Activated T-cell treated with anti-CD3 and anti-CD28 coated beads for 48 hours (primary cell): ENCODE results near the gene AGRN.
A peak's percentile ranks its signal among the peaks of the same experiment; 100 is the strongest.
"Not testable (repeated sequence)": the region's sequence is repeated elsewhere in the genome, so short reads cannot be mapped to it uniquely, and the experiment has no call there.

Experiments
- DNase-seq: peaks from one replicate; pipeline ENCODE4 v3.0.0-alpha.2; 2020; ENCODE audit warnings: low read depth

The AGRN gene

DNA sequence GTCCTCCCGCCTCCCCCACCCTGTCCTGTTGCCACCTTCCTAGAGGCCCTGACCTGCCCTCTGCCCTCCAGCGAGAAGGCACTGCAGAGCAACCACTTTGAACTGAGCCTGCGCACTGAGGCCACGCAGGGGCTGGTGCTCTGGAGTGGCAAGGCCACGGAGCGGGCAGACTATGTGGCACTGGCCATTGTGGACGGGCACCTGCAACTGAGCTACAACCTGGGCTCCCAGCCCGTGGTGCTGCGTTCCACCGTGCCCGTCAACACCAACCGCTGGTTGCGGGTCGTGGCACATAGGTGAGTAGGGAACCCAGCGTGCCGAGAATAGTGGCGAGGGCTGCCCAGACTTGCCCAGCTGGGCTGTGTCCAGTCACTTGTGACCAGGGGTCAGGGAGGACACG, 33.8 kb downstream of the AGRN start:
- no peak for DNase-seq

GRCh38 chr1:1054099-1054700, 34.3 kb downstream of the AGRN start:
- no peak for DNase-seq

- DNase-seq = no peak
Measured at GRCh38 chr1:1054971-1055370, 35.1 kb downstream of the AGRN start.

DNA sequence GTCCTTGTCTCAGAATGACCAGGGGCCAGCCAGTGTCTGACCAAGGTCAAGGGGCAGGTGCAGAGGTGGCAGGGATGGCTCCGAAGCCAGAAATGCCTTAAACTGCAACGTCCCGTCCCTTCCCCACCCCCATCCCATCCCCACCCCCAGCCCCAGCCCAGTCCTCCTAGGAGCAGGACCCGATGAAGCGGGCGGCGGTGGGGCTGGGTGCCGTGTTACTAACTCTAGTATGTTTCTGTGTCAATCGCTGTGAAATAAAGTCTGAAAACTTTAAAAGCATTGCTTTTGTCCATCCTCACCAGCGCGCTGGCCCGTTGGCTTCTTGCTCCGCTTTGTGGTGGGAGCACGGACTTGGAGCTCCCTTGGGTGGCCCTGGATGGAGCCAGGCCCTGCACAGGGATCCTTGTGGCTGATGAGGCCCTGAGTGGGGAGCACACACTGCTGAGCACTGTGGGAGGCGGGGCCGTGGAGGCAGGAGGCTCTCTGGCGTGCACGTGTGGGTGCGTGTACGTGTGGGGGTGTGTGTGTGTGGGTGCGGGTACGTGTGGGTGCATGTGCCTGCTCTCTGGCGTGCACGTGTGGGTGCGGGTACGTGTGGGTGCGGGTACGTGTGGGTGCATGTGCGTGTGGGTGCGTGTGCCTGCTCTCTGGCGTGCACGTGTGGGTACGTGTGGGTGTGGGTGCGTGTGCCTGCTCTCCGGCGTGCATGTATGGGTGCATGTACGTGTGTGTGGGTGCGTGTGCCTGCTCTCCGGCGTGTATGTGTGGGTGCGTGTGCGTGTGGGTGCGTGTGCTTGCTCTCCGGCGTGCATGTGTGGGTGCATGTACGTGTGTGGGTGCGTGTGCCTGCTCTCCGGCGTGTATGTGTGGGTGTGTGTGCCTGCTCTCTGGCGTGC, 36.2 kb downstream of the AGRN start:
- no peak for DNase-seq

- DNase-seq = not testable (repeated sequence)
Measured at GRCh38 chr1:1057769-1058087, 37.8 kb downstream of the AGRN start.

GRCh38 chr1:1058088-1058905, 38.4 kb downstream of the AGRN start:
- DNase-seq = no peak

DNA sequence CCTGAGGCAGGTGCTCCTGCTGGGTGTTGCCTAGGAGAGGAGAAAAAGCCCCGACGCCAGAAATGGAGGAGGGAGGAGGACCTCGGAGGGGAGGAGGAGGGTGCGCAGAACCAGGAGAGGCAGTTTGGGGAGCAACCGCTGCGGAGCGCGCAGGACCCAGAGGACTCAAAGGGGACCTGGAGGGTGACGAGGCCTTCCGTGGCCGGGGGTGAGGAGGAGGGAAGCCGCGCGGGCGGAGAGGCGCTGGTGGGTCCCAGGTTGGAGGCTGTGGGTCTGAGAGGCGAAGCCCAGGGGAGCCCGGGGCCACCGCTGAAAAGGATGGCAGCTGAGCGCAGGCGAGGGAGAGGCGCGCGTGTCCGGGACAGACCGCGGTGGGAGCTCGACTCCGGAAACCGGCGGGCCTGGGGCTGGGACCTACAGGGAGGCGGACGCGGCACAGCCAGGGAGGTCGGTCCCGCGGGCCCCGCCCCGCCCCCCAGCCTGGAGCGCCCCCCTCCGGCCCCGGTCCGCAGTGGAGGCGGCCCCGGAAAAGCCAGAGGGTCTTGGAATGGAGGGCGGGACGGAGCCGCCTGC, 39.1 kb downstream of the AGRN start:
- peak; percentile 48 for DNase-seq

- DNase-seq = peak; percentile 93
Measured at GRCh38 chr1:1059494-1060280, 39.8 kb downstream of the AGRN start.

DNA sequence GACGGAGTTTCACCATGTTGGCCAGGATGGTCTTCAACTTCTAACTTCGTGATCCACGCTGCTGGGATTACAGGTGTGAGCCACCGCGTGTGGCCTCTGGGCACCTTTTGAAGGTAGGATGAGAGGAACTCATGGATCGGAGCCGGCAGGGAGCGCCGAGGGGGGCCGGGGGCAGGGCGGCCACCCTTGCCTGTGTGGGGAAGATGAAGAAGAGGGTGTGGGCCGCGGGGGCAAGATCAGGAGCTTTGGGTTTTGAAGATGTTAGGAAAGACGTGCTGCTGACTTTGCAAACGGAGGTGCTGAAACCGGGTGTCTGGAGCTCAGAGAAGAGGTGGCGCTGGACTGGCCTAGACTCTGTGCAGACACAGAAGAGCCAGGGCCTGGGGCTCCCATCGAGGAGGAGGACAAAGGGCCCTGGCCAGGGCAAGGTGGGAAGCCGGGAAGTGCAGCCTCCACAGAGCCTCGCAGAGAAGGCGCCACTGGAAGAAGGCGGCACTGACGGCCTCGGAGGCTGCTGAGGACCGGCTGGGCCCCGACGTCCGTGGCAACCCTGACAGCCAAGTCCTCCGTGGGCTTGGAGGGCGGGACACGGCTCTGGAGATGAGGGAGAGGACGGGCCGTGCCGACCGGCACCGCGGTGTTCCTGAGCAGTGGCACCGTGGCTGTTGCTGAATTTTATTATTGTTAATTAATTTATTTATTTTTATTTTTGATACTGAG, 40.5 kb downstream of the AGRN start:
- DNase-seq = no peak

DNA sequence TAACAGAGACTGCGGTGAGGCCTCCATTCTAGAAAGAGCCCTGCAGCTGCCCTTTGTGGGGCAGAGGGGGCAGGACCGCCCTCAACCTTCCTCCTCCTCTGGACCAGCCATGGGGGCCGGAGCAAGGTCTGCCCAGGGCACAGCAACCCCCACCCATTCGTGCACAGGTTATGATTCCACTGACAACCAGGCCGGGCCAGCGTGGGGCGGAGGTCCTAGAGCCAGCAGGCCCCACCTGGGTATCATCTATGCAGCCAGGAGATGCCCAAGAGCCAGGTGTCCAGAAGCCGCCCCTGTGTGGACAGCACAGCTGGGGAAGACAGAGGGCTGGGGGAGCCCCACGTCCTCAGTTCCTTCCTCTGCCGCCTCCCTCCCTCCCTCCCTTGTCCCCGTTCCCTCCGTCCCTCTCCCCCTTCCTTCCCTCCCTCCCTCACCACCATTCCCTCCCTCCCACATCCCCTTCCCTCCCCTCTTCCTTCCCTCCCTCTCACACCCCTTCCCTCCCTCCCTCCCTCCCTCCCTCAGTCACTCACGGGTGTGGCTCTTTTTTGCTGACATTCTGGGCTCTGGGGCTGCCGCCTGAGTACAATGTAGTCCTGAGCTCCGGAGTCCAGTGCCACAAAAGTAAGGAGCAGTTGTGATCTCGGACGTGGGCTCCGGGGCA, 41.9 kb downstream of the AGRN start:
- no peak for DNase-seq

GRCh38 chr1:1062348-1063163, 42.6 kb downstream of the AGRN start:
- no peak for DNase-seq

GRCh38 chr1:1063261-1063944, 43.5 kb downstream of the AGRN start:
- DNase-seq = no peak

DNA sequence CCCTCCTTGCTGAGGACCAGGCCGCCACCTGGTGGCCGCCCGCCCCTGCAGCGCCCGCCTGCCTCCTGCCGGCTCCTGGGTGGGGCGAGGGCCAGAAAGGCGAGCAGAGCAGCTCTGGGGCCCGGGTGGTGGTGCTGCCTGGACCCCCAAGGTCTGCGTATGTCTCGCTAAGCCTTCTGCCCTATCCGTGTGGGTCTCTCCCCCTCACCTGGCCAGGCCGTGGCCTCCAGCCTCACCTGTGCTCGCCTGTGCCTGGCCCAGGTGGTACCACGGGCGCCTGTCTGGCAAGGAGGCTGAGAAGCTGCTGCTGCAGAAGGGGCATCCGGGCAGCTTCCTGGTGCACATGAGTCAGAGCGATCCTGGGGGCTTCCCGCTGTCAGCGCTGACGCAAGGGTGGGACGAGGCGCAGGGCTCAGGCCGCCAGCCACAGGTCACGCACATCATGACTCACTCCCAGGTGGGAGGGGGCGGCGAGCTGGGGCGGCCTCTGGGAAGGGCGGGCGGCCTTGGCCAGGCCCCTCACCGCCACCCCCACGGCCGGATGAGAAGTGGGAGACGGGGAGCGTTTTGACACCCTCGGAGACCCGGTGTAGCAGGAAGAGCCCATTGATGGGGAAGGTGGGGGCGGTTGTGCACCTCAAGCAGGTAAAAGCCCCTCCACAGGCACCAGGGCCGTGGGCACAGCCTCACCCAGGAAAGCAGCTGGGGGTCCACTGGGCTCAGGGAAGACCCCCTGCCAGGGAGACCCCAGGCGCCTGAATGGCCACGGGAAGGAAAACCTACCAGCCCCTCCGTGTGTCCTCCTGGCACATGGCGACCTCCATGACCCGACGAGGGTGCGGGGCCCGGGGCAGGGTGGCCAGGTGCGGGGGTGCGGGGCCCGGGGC, 44.3 kb downstream of the AGRN start:
- DNase-seq = peak; percentile 87

DNA sequence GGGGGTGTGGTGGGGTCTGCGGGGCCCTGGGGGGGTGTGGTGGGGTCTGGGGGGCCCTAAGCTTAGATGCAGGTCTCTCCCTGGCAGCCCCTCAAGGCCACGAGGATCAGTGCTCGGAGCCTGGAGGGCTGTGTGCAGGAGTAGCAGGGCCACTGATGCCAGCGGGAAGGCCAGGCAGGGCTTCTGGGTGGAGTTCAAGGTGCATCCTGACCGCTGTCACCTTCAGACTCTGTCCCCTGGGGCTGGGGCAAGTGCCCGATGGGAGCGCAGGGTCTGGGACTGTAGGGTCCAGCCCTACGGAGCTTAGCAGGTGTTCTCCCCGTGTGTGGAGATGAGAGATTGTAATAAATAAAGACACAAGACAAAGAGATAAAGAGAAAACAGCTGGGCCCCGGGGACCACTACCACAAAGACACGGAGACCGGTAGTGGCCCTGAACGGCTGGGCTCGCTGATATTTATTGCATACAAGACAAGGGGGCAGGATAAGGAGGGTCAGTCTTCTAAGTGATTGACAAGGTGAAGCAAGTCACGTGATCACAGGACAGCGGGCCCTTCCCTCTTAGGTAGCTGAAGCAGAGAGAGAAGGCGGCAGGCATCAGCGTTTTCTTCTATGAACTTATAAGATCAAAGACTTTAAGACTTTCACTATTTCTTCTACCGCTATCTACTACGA, 45.5 kb downstream of the AGRN start:
- DNase-seq = no peak

- DNase-seq = not testable (repeated sequence)
Measured at GRCh38 chr1:1065940-1066304, 46.0 kb downstream of the AGRN start.

- no peak for DNase-seq
Measured at GRCh38 chr1:1066403-1067283, 46.7 kb downstream of the AGRN start.
